ENCODE results near the gene SMYD3.

Gene SMYD3

DNA sequence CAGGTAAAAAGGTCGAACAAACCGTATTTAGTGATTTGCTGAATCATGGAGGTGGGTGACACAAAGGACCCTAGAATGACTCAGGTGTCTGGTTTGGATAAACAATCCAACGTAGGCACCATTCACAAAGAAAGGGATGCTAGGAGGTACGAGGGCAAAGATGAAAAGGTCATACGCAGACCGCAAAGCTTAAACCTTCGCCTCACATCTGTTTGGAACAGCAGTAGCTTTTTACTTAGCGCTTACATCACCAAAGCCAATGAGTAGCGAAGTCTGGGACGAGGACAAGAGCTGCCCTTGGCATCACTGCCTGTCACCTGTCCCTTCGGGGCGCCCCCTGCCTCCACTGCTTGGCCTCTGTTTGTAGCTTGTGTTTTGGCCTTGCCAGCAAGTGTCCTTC, 350.2 kb downstream of the SMYD3 start:
- WGBS (ENCODE audit: insufficient coverage): 90% methylated on average over 12 of the region's 12 CpGs

GRCh38 chr1:246155923-246156322, 351.2 kb downstream of the SMYD3 start:
- Histone ChIP-seq H3K4me3 (ENCODE audit: control insufficient read depth in 1 of 7, extremely low read depth in 1 of 7, insufficient read depth in 4 of 7, low read depth in 2 of 7, low read length in 6 of 7) (no peak overlapping the region), H3K4me1 (ENCODE audit: control extremely low read depth in 1 of 4, control insufficient read depth in 4 of 4, insufficient read depth in 4 of 4, low read length in 3 of 4) (peaks cover 11 to 46% (median 25%) of the 10 kb centered on the region in 4 experiments), H3K27ac (ENCODE audit: insufficient read depth in 1 of 2, low read depth in 1 of 2, low read length in 2 of 2, poor library complexity in 1 of 2, severe bottlenecking in 2 of 2) (peak overlapping the region in 1 of 2 experiments; percentile 17), H3K27me3 (replicated peaks in 2 of 5; ENCODE audit: control insufficient read depth in 4 of 5, insufficient read depth in 5 of 5, low read length in 4 of 5) (no peaks in the 10 kb centered on the region), H3K36me3 (ENCODE audit: control insufficient read depth in 4 of 4, insufficient read depth in 4 of 4, low read length in 3 of 4) (no peaks in the 10 kb centered on the region), H3K9me3 (ENCODE audit: control extremely low read depth in 1 of 5, control insufficient read depth in 4 of 5, insufficient read depth in 2 of 5, low read depth in 1 of 5, low read length in 4 of 5) (no peaks in the 10 kb centered on the region)
- WGBS (ENCODE audit: insufficient coverage): no CpG with 5 or more reads among the region's 4 CpGs
- DNase-seq: no peak
- POLR2A ChIA-PET: no interaction called here
- CTCF ChIA-PET: interaction anchor here (0.6 kb wide), 1 partner anchor 53 kb away, joined by 3 read pairs; no protein-coding TSS in a partner anchor

More for the DNA sequence above, 350.2 kb downstream of the SMYD3 start:
- DNase-seq: no peak
- no peaks in the 10 kb centered on the region for H3K27me3 ChIP-seq (replicated peaks in 2 of 5; ENCODE audit: control insufficient read depth in 4 of 5, insufficient read depth in 5 of 5, low read length in 4 of 5)
- no peak overlapping the region for H3K4me3 ChIP-seq (ENCODE audit: control insufficient read depth in 1 of 7, extremely low read depth in 1 of 7, insufficient read depth in 4 of 7, low read depth in 2 of 7, low read length in 6 of 7)
- no peaks in the 10 kb centered on the region for H3K36me3 ChIP-seq (ENCODE audit: control insufficient read depth in 4 of 4, insufficient read depth in 4 of 4, low read length in 3 of 4)
- H3K4me1 ChIP-seq (ENCODE audit: control extremely low read depth in 1 of 4, control insufficient read depth in 4 of 4, insufficient read depth in 4 of 4, low read length in 3 of 4): peaks cover 11 to 42% (median 24%) of the 10 kb centered on the region in 4 experiments
- ChIA-PET CTCF (interaction anchor here (1.0 to 1.6 kb wide), 2 partner anchors 15 to 57 kb away, joined by 3 to 4 read pairs; no protein-coding TSS in a partner anchor), POLR2A (no interaction called here)
- no peaks in the 10 kb centered on the region for H3K9me3 ChIP-seq (ENCODE audit: control extremely low read depth in 1 of 5, control insufficient read depth in 4 of 5, insufficient read depth in 2 of 5, low read depth in 1 of 5, low read length in 4 of 5)
- H3K27ac ChIP-seq (ENCODE audit: insufficient read depth in 1 of 2, low read depth in 1 of 2, low read length in 2 of 2, poor library complexity in 1 of 2, severe bottlenecking in 2 of 2): no peak overlapping the region

GRCh38 chr1:246153796-246154212, 353.3 kb downstream of the SMYD3 start:
- ChIA-PET CTCF (interaction anchor here (1.6 to 2.5 kb wide), 3 partner anchors 9 to 37 kb away, joined by 4 to 10 read pairs (median 5); no protein-coding TSS in a partner anchor), POLR2A (no interaction called here)
- H3K27ac ChIP-seq (ENCODE audit: insufficient read depth in 1 of 2, low read depth in 1 of 2, low read length in 2 of 2, poor library complexity in 1 of 2, severe bottlenecking in 2 of 2): peak overlapping the region in 1 of 2 experiments; percentile 29
- H3K4me3 ChIP-seq (ENCODE audit: control insufficient read depth in 1 of 7, extremely low read depth in 1 of 7, insufficient read depth in 4 of 7, low read depth in 2 of 7, low read length in 6 of 7): no peak overlapping the region
- 57% methylated on average over 3 of the region's 3 CpGs for WGBS (ENCODE audit: insufficient coverage)
- H3K36me3 ChIP-seq (ENCODE audit: control insufficient read depth in 4 of 4, insufficient read depth in 4 of 4, low read length in 3 of 4): no peaks in the 10 kb centered on the region
- peak; percentile 12 to 77 (median 60) for DNase-seq
- peaks cover 0 to under 1% (median under 1%) of the 10 kb centered on the region in 5 experiments for H3K9me3 ChIP-seq (ENCODE audit: control extremely low read depth in 1 of 5, control insufficient read depth in 4 of 5, insufficient read depth in 2 of 5, low read depth in 1 of 5, low read length in 4 of 5)
- H3K27me3 ChIP-seq (replicated peaks in 2 of 5; ENCODE audit: control insufficient read depth in 4 of 5, insufficient read depth in 5 of 5, low read length in 4 of 5): no peaks in the 10 kb centered on the region
- peaks cover 11 to 46% (median 25%) of the 10 kb centered on the region in 4 experiments for H3K4me1 ChIP-seq (ENCODE audit: control extremely low read depth in 1 of 4, control insufficient read depth in 4 of 4, insufficient read depth in 4 of 4, low read length in 3 of 4)

GRCh38 chr1:246152986-246153431, 354.1 kb downstream of the SMYD3 start:
- Histone ChIP-seq H3K27me3 (replicated peaks in 2 of 5; ENCODE audit: control insufficient read depth in 4 of 5, insufficient read depth in 5 of 5, low read length in 4 of 5) (no peaks in the 10 kb centered on the region), H3K36me3 (ENCODE audit: control insufficient read depth in 4 of 4, insufficient read depth in 4 of 4, low read length in 3 of 4) (peaks cover 0 to 7% (median 2%) of the 10 kb centered on the region in 4 experiments), H3K4me3 (ENCODE audit: control insufficient read depth in 1 of 7, extremely low read depth in 1 of 7, insufficient read depth in 4 of 7, low read depth in 2 of 7, low read length in 6 of 7) (no peak overlapping the region), H3K9me3 (ENCODE audit: control extremely low read depth in 1 of 5, control insufficient read depth in 4 of 5, insufficient read depth in 2 of 5, low read depth in 1 of 5, low read length in 4 of 5) (peaks cover 0 to 9% (median 4%) of the 10 kb centered on the region in 5 experiments), H3K4me1 (ENCODE audit: control extremely low read depth in 1 of 4, control insufficient read depth in 4 of 4, insufficient read depth in 4 of 4, low read length in 3 of 4) (peaks cover 9 to 45% (median 24%) of the 10 kb centered on the region in 4 experiments), H3K27ac (ENCODE audit: insufficient read depth in 1 of 2, low read depth in 1 of 2, low read length in 2 of 2, poor library complexity in 1 of 2, severe bottlenecking in 2 of 2) (peak overlapping the region in 1 of 2 experiments; percentile 57)
- WGBS (ENCODE audit: insufficient coverage): 10% methylated on average over 3 of the region's 3 CpGs
- DNase-seq: peak in 2 of 3 donors; percentile 42 to 54
- CTCF ChIA-PET: interaction anchor here (2.5 kb wide), 1 partner anchor 8 kb away, joined by 10 read pairs; no protein-coding TSS in a partner anchor
- POLR2A ChIA-PET: no interaction called here

DNA sequence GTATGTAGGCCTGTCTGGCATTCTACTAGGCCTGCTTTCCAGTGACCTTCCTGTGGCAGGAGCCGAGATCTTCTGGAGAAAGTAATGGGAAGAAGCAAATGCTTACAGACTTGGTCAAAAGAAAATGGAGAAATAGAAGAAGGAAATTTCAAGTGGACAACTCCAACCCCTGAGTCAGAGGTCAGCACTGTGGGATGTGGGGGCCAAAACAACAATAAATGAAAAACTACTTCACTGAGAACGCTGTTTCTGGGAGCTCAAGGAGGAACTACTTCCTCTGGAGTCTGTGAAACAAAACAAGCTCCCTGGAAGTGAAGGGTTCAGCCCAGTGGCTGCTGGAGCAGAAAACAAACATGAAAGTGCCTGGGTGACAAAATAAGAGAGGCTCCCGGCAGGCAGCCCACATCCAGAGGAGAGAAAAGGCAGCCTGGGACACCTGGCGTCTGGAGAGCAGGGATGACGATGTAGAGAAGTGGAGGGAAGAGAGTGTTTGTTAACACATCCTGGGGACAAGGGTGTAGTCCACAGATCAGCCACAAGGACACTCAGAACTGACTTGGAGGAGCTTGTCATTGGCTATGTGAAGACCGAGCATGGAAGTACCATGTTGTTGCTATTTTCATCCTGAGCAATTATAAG, 355.2 kb downstream of the SMYD3 start:
- POLR2A ChIA-PET: no interaction called here
- peaks cover 0 to 9% (median 3%) of the 10 kb centered on the region in 4 experiments for H3K36me3 ChIP-seq (ENCODE audit: control insufficient read depth in 4 of 4, insufficient read depth in 4 of 4, low read length in 3 of 4)
- H3K4me1 ChIP-seq (ENCODE audit: control extremely low read depth in 1 of 4, control insufficient read depth in 4 of 4, insufficient read depth in 4 of 4, low read length in 3 of 4): peaks cover 6 to 34% (median 14%) of the 10 kb centered on the region in 4 experiments
- no peak for DNase-seq
- H3K4me3 ChIP-seq (ENCODE audit: control insufficient read depth in 1 of 7, extremely low read depth in 1 of 7, insufficient read depth in 4 of 7, low read depth in 2 of 7, low read length in 6 of 7): no peak overlapping the region
- H3K27ac ChIP-seq (ENCODE audit: insufficient read depth in 1 of 2, low read depth in 1 of 2, low read length in 2 of 2, poor library complexity in 1 of 2, severe bottlenecking in 2 of 2): peak overlapping the region in 1 of 2 experiments; percentile 57
- H3K9me3 ChIP-seq (ENCODE audit: control extremely low read depth in 1 of 5, control insufficient read depth in 4 of 5, insufficient read depth in 2 of 5, low read depth in 1 of 5, low read length in 4 of 5): peaks cover 0 to 16% (median 5%) of the 10 kb centered on the region in 5 experiments
- no peaks in the 10 kb centered on the region for H3K27me3 ChIP-seq (replicated peaks in 2 of 5; ENCODE audit: control insufficient read depth in 4 of 5, insufficient read depth in 5 of 5, low read length in 4 of 5)
- 100% methylated on average over 6 of the region's 6 CpGs for WGBS (ENCODE audit: insufficient coverage)
- CTCF ChIA-PET: interaction anchor here (0.8 kb wide), 1 partner anchor 9 kb away, joined by 3 read pairs; no protein-coding TSS in a partner anchor

DNA sequence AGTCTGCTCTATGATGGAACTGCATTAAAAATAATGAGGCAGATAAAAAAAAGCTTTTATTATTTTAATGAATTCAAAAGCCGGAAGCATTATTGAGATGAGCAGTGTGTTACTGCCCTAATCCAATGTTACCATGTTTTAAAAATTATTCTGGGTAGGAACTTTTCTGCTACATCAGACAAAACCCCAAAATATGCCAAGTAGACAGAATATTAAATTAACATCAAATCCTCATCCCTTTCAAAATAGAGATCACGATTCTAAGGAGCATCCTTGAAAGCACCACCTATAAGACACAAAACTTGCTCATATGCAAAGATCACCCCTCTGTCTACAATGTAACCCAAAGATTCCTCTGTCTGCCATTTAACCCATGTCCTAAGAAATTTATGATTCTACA, 357.5 kb downstream of the SMYD3 start:
- ChIA-PET CTCF (no interaction called here), POLR2A (no interaction called here)
- peaks cover 0 to 12% (median 6%) of the 10 kb centered on the region in 4 experiments for H3K36me3 ChIP-seq (ENCODE audit: control insufficient read depth in 4 of 4, insufficient read depth in 4 of 4, low read length in 3 of 4)
- 100% methylated on average over 1 of the region's 2 CpGs for WGBS (ENCODE audit: insufficient coverage)
- no peak overlapping the region for H3K4me3 ChIP-seq (ENCODE audit: control insufficient read depth in 1 of 7, extremely low read depth in 1 of 7, insufficient read depth in 4 of 7, low read depth in 2 of 7, low read length in 6 of 7)
- H3K9me3 ChIP-seq (ENCODE audit: control extremely low read depth in 1 of 5, control insufficient read depth in 4 of 5, insufficient read depth in 2 of 5, low read depth in 1 of 5, low read length in 4 of 5): peaks cover 0 to 19% (median 5%) of the 10 kb centered on the region in 5 experiments
- H3K27me3 ChIP-seq (replicated peaks in 2 of 5; ENCODE audit: control insufficient read depth in 4 of 5, insufficient read depth in 5 of 5, low read length in 4 of 5): no peaks in the 10 kb centered on the region
- H3K27ac ChIP-seq (ENCODE audit: insufficient read depth in 1 of 2, low read depth in 1 of 2, low read length in 2 of 2, poor library complexity in 1 of 2, severe bottlenecking in 2 of 2): no peak overlapping the region
- no peak for DNase-seq
- peaks cover 6 to 23% (median 13%) of the 10 kb centered on the region in 4 experiments for H3K4me1 ChIP-seq (ENCODE audit: control extremely low read depth in 1 of 4, control insufficient read depth in 4 of 4, insufficient read depth in 4 of 4, low read length in 3 of 4)

Measured in common myeloid progenitor, CD34-positive (primary cell).